Esophagus mucosa (tissue), 1 donor: ENCODE results near the gene VSTM4. TPM values are rescaled to one million over a fixed set of nuclear protein-coding genes. Genes with fewer than 3 reads are reported as not detected.

Experiments
- ATAC-seq: fragments of 200-7000 bp; cut with Tn5 transposase; one replicate; pipeline ENCODE4 v1.9.1; 2020
- total RNA-seq: library from RNA; stranded (reverse); gene quantifications from one replicate; pipeline ENCODE4 v1.2.4, GENCODE V29; 2023
- donor health status: DM: yes; HTN: yes; CAD: no.

Gene VSTM4
- total RNA-seq, 1 donor from 2014 or later, result 0.68 TPM

DNA sequence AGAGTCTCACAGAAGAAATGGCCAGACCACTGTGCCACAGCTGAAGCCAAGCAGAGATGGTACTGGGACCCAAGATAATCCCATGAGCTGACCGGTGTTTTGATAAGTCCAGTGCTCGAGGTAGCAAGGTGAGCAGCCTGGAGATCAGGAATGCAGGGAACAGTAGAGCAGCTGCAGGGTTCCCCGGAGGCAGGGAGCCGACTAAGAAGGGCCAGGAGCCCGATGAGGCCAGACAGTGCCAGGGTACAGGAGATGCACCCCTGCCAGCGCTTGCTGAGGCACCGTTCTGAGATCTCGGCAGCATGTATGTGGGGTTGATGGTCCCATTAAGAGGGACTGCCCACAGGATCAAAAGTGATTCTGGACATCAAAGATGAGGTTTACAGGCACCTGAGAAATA, 47.1 kb downstream of the VSTM4 start:
- ATAC-seq, result no peak

DNA sequence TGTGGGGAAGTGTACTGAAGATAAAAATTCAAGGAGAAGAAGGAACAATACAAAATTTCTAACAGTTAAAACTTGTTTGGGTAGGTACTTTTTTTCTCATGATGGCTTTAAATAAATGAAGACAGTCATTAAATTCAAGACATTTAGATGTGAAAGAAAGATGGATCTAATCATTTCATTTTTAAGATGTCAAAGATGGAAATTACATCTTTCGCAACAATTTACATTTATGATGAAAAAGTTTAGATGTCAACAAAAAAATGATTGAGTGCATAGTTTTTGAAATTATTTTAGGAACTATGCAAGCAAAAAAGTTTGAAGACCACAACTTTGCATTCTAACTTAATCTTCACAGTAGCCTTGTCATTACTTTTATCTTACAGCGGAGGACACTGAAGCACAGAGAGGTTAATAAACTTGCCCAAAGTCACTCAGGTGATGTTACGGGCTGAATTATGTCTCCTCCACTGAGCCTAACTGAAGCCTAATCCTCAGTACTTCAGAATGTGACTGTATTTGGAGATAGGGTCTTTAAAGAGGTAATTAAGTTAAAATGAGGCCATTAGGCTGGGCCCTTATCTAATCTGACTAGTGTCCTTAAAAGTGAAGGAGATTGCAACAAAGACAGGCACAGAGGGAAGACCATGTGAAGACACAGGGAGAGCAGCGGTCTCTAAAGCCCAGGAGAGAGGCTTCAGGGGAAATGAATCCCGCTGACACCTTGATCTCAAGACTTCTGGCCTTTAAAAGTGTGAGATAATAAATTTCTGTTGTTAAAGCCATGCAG, 48.2 kb downstream of the VSTM4 start:
- no peak for ATAC-seq

- ATAC-seq, result no peak
These were observed 53.1 kb downstream of the VSTM4 start for GRCh38 chr10:49062229-49062628.

- no peak for ATAC-seq
These were observed 53.7 kb downstream of the VSTM4 start for GRCh38 chr10:49061667-49062066.

GRCh38 chr10:49058463-49059255, 56.7 kb downstream of the VSTM4 start:
- no peak for ATAC-seq

DNA sequence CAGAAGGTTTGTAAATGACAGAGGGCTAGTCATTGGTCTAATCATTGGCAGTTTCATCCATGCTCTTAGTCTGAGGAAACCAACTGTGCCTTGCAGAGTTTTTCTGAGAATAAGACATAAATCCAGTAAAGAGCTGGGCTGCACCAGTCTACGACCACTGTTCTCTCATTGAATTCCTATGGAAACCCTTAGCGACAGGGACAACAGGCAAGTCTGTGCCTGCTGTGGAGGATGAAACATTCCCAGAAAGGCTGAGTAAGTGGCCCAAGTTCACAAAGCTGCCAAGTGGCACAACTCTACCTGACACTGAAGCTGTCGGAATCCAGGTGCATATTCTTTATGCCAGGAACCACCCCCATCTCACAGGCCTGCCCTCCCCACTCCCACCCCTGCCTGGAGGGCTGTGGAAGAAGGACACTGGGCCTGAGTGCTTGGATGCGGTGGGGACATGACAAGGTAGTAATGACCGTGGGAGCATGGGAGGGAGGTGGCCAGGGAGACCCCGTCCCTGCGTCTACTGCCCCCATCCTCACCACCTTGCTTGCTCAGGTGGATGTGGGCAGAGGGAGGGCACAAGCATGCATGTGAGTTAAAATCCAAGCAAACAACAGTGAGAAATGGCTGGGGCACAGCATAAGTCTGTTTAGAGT, 58.0 kb downstream of the VSTM4 start:
- ATAC-seq, result no peak

- ATAC-seq, result peak; percentile 52
These were observed 59.0 kb downstream of the VSTM4 start for GRCh38 chr10:49056356-49056755.

- no peak for ATAC-seq
These were observed 60.0 kb downstream of the VSTM4 start for GRCh38 chr10:49055221-49055849.

GRCh38 chr10:49054753-49055152, 60.6 kb downstream of the VSTM4 start:
- no peak for ATAC-seq

DNA sequence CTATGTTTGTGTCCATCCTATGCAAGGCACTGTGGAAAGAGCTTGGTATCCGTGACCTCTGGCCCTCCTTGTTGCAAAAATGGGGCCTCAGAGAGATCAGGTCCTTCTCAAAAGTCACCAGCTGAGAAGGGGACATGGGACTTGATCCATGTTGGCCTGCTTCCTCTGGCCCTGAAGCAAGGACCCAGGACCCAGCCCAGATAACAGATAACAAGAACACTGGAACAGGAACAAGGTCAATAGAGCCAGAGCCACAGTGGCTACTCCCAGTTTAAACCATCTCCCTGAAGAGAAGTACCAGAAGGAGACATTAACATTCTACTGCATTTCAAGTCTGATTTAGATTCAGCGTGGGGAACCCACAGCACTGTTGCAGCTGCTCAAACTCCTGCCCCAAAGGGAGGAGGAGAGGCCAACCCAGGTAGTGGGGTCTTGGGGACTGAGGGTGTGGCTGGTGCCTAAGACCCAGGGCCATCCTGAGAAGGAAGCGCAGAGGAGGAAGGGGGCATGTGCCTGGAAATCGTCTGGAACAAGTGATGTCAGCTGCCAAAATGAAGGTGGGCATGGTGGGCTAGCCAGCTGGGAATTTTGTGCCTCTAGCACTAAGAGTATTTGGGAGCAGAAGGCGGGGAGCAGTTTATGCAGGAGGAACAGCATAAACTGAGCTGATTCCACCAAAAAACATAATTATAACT, 61.2 kb downstream of the VSTM4 start:
- no peak for ATAC-seq

DNA sequence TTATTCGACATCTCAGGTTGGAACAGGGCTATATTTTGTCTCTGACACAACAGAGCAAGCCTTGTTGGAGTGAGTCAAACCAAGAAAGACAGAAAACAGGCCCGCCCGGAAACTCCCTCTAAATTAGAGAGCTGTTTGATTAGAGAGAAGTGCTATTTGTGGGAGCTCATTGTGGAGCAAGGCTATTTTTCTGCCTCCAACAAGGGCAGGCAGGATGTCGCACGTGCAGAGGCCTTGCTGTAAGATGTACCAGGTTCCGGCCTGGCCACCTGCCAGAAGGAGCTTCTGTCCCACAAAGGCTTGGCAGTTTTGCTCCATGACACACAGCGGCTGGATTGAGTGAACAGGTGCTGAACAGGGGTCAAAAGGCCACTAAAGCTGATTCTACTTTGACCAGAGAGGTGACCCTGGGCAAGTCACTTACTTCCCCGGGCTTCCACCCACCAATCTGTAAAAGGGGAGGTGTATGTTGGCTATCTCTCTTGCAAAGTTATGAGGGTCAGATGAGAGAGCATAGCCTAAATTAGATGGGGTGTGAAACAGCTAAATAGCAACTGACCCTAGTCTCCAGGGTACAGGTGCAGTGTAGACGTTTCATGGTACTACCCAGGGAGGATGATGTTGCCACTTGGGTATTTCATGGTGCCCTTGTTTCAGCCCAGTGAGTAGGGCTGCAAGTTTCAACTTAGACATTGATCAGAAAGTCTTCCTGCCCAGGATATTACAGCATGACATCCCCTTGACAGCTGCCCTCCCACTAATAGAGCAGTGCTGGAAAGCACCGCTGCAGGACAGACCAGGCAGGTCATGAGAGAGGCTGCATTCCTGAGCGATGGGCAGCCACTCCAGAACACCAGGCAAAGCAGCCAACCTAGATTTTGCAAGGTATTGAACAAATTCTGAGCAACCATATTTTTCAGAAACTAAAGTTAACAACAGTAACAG, 62.0 kb downstream of the VSTM4 start:
- peak; percentile 91 for ATAC-seq

GRCh38 chr10:49052069-49052468, 63.3 kb downstream of the VSTM4 start:
- ATAC-seq, result no peak

DNA sequence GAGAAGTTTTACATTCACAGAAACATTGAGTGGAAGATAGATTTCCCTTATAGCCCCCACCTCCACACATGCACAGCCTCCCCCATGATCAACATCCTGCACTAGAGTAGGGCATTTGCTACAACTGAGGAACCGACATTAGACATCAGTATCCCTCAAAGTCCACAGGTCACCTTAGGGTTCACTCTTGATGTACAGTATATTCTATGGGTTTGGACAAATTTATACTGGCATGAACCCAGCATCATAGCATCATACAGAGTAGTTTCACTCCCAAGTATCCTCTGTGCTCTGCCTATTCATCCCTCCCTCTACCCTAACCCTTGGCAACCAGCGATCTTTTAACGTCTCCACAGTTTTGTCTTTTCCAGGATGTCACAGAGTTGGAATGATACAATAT, 64.4 kb downstream of the VSTM4 start:
- ATAC-seq, result no peak

GRCh38 chr10:49050366-49050765, 65.0 kb downstream of the VSTM4 start:
- ATAC-seq, result no peak

DNA sequence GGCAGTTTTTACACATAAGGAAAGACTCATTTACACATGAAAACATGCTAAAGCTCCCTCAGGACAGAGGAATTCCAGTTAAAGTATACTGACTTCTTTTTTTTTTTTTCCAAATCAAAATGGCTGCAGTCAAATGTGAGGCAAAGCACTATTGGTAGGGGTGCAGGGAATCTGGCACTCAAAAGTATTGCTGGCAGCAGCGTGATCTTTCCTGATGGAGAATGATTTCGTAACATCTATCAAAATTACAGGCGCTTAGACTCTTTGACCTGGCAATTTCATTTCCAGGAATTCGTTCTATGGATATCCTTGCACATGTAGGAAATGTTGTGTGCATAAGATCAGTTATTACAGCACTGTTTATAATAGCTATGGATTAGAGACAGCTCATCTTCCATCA, 65.7 kb downstream of the VSTM4 start:
- no peak for ATAC-seq

DNA sequence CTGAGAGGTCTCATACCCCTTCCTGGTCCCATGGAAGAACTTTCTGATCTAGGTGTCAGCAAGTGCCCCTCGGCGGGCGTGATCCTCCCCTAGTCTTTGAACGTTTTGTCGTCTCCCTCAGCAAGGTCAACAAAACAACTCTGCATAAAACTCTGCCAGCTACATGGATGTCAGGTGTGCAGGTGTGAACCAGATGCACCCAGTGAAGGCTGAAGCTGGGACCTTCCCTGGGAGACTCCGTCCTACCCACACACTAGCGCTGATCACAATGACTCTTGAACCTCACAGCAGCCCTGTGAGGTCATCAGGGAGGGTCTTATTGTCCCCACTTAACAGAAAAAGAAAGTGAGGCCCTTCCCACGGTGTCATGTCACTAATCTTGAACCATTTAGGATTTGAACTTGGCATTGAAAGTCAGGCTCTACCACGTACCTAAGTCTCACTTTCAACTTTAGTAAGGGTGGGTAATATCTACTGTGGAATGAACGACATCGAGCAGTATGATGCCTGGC, 68.1 kb downstream of the VSTM4 start:
- no peak for ATAC-seq

DNA sequence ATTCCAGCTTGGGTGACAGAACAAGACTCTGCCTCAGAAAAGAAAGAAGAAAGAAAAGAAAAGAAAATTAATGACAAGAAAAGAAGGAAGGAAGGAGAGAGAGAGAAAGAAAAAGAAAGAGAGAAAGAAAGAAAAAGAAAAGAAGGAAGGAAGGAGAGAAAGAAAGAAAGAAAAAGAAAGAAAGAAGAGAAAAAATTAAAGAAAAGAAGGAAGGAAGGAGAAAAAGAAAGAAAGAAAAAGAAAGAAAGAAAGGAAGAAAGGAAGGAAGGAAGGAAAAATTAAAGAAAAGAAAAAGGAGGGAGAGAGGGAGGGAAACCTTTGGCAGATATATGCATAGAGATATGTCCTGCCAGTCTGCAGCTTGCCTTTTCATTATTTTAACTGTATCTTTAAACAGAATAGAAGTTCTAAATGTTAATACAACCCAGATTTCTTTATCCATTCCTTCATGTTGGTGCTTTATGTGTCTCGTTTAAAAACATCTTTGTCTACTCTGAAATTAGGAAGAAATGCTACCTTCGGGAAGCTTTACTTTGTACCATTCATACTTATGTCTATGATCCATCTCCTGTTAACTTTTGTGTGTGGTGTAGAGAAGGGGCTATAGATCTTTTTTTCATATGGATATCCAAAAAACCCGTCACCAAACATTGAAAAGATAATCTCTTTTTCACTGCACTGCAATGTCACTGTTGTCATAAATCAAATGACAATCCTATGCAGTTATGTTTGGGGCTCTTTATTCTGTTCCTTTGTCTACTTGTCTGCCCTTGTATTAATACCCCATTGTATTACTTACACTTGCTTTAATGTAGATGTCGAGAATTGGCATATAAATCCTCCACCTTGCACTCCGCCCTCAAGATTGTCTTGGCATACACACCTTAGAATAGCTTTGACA, 70.8 kb downstream of the VSTM4 start:
- no peak for ATAC-seq

- no peak for ATAC-seq
These were observed 74.7 kb downstream of the VSTM4 start for GRCh38 chr10:49040601-49041000.

GRCh38 chr10:49039409-49039808, 75.9 kb downstream of the VSTM4 start:
- no peak for ATAC-seq

- no peak for ATAC-seq
These were observed 76.6 kb downstream of the VSTM4 start for GRCh38 chr10:49038711-49039110.
